ENCODE results near the gene STIM2. TPM values are rescaled to one million over a fixed set of nuclear protein-coding genes. Genes with fewer than 3 reads are reported as not detected.

The STIM2 gene
- total and polyA plus RNA-seq, 2 of the 4 experiments (the other 2 are of a cell fraction), result 16.1 to 27.6 TPM

GRCh38 chr4:26937567-26937966 lies 76.9 kb downstream of the STIM2 start:
- Histone ChIP-seq H3K56ac (ENCODE audit: extremely low read depth, insufficient read depth, low read length) (no peak overlapping the region), H2AK5ac (ENCODE audit: low read depth, low read length) (no peak overlapping the region), H3K14ac (replicated peaks; ENCODE audit: low read depth, low read length) (no peak overlapping the region), H2BK5ac (ENCODE audit: low read depth, low read length, poor library complexity, severe bottlenecking) (no peak overlapping the region), H2BK20ac (ENCODE audit: low read depth, low read length) (no peak overlapping the region), H3K36me3 (ENCODE audit: control insufficient read depth, insufficient read depth, low read length) (no peaks in the 10 kb centered on the region), H4K8ac (ENCODE audit: low read depth in 2 of 2, low read length in 2 of 2) (no peak overlapping the region), H3K27ac (ENCODE audit: insufficient read depth, low read length) (no peak overlapping the region), H4K5ac (ENCODE audit: low read depth, low read length) (no peak overlapping the region), H3K4me1 (ENCODE audit: control insufficient read depth, insufficient read depth, low read length) (peaks cover 2% of the 10 kb centered on the region; the same call in 1 of the 2 replicates), H3K9me1 (ENCODE audit: insufficient read depth, low read length) (peaks cover 4% of the 10 kb centered on the region; the same call in 1 of the 2 replicates), H3K4me3 (ENCODE audit: insufficient read depth, low read depth, low read length) (no peak overlapping the region), H3K79me1 (ENCODE audit: low read depth in 1 of 2, low read length in 2 of 2) (peaks cover 14 to 16% of the 10 kb centered on the region in 2 experiments; a peak in 3 of 4 replicates), H3K23ac (ENCODE audit: low read depth, low read length) (no peak overlapping the region), H2AK9ac (replicated peaks; ENCODE audit: low read depth, low read length, poor library complexity) (no peak overlapping the region), H2AFZ (replicated peaks; ENCODE audit: low read length, poor library complexity) (no peak overlapping the region), H3K27me3 (ENCODE audit: control insufficient read depth, insufficient read depth, low read length) (no peaks in the 10 kb centered on the region), H3K9ac (ENCODE audit: low read depth, low read length) (no peak overlapping the region), H3K18ac (ENCODE audit: low read depth, low read length) (no peak overlapping the region), H4K20me1 (ENCODE audit: insufficient read depth, low read length) (no peaks in the 10 kb centered on the region), H3K9me3 (ENCODE audit: control insufficient read depth, insufficient read depth, low read length) (no peaks in the 10 kb centered on the region), H3K4me2 (ENCODE audit: low read depth, low read length) (no peak overlapping the region), H4K91ac (ENCODE audit: insufficient read depth, low read depth, low read length) (no peak overlapping the region), H2BK120ac (ENCODE audit: low read depth, low read length) (no peak overlapping the region), H3K4ac (ENCODE audit: low read depth, low read length) (no peak overlapping the region), H2BK15ac (ENCODE audit: low read depth, low read length) (no peak overlapping the region)
- intact Hi-C loops (cut with micrococcal nuclease) (no loop called here), in situ Hi-C loops (cut with MboI; ENCODE audit: low sequenced_read_pairs) (no loop called here), dilution Hi-C loops (cut with HindIII; ENCODE audit: low sequenced_read_pairs, unreplicated experiment) (no loop called here)
- BruUV-seq (replicated peaks), result no TSS peak
- no peak for DNase-seq
- POLR2A ChIA-PET (ENCODE audit: unreplicated experiment), result interaction anchor here (0.6 kb wide), 1 partner anchor 78 kb away, joined by 3 read pairs; no protein-coding TSS in a partner anchor
- no CpG with 5 or more reads among the region's 3 CpGs for WGBS, 2 experiments (ENCODE audit: extremely low coverage in 2 of 2, insufficient read length in 1 of 2)
- TF ChIP-seq CTCF (conservative IDR thresholded peaks at IDR 0.05; ENCODE audit: low read depth, low read length), result no peak
- no peak for TF ChIP-seq POLR2A (IDR thresholded peaks at IDR 0.05; ENCODE audit: low read depth, low read length)
- TF ChIP-seq BHLHE40 (IDR thresholded peaks at IDR 0.05; ENCODE audit: low read depth, low read length), result no peak
- no peak for TF ChIP-seq RCOR1 (IDR thresholded peaks at IDR 0.05; ENCODE audit: insufficient replicate concordance, low read length)
- no peak for TF ChIP-seq RFX5 (IDR thresholded peaks at IDR 0.05; ENCODE audit: low read depth, low read length)
- no peak for TF ChIP-seq MXI1 (IDR thresholded peaks at IDR 0.05; ENCODE audit: borderline replicate concordance, low read depth, low read length)
- TF ChIP-seq ELK1 (IDR thresholded peaks at IDR 0.05; ENCODE audit: borderline replicate concordance, low read depth, low read length), result no peak
- no peak for TF ChIP-seq CHD1 (IDR thresholded peaks at IDR 0.05; ENCODE audit: low read depth, low read length)
- TF ChIP-seq FOS (IDR thresholded peaks at IDR 0.05; ENCODE audit: low read depth, low read length), result no peak
- TF ChIP-seq CEBPB (IDR thresholded peaks at IDR 0.05; ENCODE audit: low read depth, low read length), result no peak
- no peak for ATAC-seq (ENCODE audit: low read depth)
- CTCF ChIA-PET, result interaction anchor here (0.6 to 0.7 kb wide), 2 partner anchors 26 to 27 kb away, joined by 3 to 4 read pairs; no protein-coding TSS in a partner anchor
